A673 (cell line): Measurements from ENCODE around the gene BDKRB1.

Experiments
- EZH2 ChIP-seq: fragments of 200-600 bp; sonication (generic); IDR thresholded peaks from 2 replicates; pipeline ENCODE4 v1.6.1; 2017; ENCODE audit warnings: borderline replicate concordance, low read depth, mild to moderate bottlenecking, mixed read lengths, antibody characterized with exemption, low read length; ENCODE audit not compliant: poor library complexity, severe bottlenecking
- TF ChIP-seq, protein P1 (sequence below): fragments of 300-800, 200-600 bp; sonication (generic); conservative IDR thresholded peaks from 2 replicates; pipeline ENCODE4 v1.5.1; 2017; ENCODE audit warnings: low read depth, mild to moderate bottlenecking, antibody characterized with exemption, low read length, moderate library complexity, mixed read lengths

DNA sequence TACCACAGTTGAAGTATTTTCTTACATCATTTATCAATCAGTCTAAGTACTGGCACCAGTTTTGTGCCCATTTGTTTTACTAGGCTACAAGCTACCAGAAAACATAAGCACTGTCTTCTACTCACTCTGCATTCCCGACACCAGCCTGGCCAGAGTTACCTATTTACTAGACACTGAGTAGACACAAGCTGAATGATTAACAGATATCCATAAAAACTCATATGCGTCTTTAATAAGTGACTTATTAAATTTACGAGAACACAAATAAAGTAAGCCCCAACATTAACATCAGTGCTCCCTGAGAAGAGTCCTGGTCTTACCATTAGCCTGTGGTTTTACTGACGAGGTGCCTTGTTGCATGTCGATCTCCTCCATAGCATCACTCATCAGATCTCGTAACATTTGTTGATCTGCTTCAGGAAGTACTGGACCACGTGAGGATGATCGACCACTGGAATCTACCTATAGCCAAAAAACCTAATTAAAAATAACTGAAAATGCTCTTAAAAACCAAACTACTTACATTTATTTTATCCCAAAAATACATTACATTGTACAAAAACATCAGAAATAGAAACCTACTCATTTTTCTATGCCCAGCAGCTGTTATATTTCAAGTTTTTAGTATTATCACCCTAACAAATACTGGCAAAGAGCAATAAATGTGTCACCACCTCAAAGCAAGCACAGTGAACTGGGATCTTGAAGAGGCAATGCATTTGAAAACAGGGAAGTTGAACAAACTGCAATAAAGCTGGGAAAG is 53.3 kb downstream of the BDKRB1 start:
- TF ChIP-seq EZH2, result no peak
- TF ChIP-seq, protein P1, sequence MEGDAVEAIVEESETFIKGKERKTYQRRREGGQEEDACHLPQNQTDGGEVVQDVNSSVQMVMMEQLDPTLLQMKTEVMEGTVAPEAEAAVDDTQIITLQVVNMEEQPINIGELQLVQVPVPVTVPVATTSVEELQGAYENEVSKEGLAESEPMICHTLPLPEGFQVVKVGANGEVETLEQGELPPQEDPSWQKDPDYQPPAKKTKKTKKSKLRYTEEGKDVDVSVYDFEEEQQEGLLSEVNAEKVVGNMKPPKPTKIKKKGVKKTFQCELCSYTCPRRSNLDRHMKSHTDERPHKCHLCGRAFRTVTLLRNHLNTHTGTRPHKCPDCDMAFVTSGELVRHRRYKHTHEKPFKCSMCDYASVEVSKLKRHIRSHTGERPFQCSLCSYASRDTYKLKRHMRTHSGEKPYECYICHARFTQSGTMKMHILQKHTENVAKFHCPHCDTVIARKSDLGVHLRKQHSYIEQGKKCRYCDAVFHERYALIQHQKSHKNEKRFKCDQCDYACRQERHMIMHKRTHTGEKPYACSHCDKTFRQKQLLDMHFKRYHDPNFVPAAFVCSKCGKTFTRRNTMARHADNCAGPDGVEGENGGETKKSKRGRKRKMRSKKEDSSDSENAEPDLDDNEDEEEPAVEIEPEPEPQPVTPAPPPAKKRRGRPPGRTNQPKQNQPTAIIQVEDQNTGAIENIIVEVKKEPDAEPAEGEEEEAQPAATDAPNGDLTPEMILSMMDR, result no peak
